DOHH2 (cell line): ENCODE data around the gene JAK1.

Experiments
- EZH2phosphoT487 ChIP-seq: fragments of 200-600 bp; sonication (generic); IDR thresholded peaks from 2 replicates; pipeline ENCODE4 v1.6.1; 2017; ENCODE audit warnings: borderline replicate concordance, mild to moderate bottlenecking, antibody characterized with exemption, low read length, moderate library complexity, mixed read lengths
- TF ChIP-seq, protein P1 (sequence below): fragments of 200-600 bp; sonication (generic); IDR thresholded peaks from one replicate; pipeline ENCODE4 v1.5.1; 2014; ENCODE audit warnings: antibody characterized with exemption, mild to moderate bottlenecking, low read depth, low read length; ENCODE audit not compliant: poor library complexity, severe bottlenecking

DNA sequence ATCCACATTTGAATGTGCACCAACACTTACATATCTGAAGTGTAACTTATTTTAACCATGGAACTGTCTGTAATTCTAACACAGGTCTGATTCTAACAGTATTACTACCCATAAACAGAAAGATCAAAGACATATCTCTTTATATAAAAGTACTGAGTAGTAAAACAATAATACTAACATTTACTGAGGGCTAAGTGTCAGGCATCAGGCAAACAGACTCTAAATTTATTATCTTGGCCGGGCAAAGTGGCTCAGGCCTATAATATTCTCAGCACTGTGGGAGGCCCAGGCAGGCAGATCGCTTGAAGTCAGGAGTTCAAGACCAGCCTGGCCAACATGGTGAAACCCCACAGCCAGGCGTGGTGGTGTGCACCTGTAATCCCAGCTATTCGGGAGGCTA, 85.9 kb downstream of the JAK1 start:
- TF ChIP-seq, protein P1, sequence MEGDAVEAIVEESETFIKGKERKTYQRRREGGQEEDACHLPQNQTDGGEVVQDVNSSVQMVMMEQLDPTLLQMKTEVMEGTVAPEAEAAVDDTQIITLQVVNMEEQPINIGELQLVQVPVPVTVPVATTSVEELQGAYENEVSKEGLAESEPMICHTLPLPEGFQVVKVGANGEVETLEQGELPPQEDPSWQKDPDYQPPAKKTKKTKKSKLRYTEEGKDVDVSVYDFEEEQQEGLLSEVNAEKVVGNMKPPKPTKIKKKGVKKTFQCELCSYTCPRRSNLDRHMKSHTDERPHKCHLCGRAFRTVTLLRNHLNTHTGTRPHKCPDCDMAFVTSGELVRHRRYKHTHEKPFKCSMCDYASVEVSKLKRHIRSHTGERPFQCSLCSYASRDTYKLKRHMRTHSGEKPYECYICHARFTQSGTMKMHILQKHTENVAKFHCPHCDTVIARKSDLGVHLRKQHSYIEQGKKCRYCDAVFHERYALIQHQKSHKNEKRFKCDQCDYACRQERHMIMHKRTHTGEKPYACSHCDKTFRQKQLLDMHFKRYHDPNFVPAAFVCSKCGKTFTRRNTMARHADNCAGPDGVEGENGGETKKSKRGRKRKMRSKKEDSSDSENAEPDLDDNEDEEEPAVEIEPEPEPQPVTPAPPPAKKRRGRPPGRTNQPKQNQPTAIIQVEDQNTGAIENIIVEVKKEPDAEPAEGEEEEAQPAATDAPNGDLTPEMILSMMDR: no peak
- no peak for TF ChIP-seq EZH2phosphoT487
